CD4-positive, alpha-beta T cell (primary cell): ENCODE measurements around the gene TCF4. TPM values are rescaled to one million over a fixed set of nuclear protein-coding genes. Genes with fewer than 3 reads are reported as not detected.

ENCODE experiments used
- ATAC-seq: fragments of 200-7000 bp; cut with Tn5 transposase; one replicate; pipeline ENCODE4 v1.10.0; 2022; ENCODE audit warnings: mild to moderate bottlenecking; ENCODE audit not compliant: poor library complexity
- CTCF ChIA-PET: fragments of 350-600 bp; sonication (Branson Sonifier 250); formaldehyde crosslinking; loops from one replicate; lab custom pipeline; 2021; ENCODE audit warnings: antibody characterized with exemption, inconsistent platforms; lab: Charles Lee
- POLR2A ChIA-PET: fragments of 350-600 bp; sonication (Branson Sonifier 250); formaldehyde crosslinking; loops from one replicate; lab custom pipeline; 2021; ENCODE audit warnings: antibody characterized with exemption, inconsistent platforms; lab: Charles Lee
- DNase-seq, 14 experiments: peaks; one replicate each; pipeline ENCODE4 v3.0.0-alpha.2; 2013 to 2020; ENCODE audit warnings: mixed read lengths in 2 of 14
- H3K27ac ChIP-seq, 2 donors: one replicate each; pipeline versions ENCODE4 v1.5.1 to v1.7.0; 2013; ENCODE audit warnings: low read length in 2 of 2, low read depth in 1 of 2, mild to moderate bottlenecking in 1 of 2
- H3K27me3 ChIP-seq, 2 experiments: 1 replicate in 1 of 2; 2 replicates in 1 of 2; pipeline versions ENCODE4 v1.6.1 to v1.7.0; 2013; ENCODE audit warnings: low read length in 2 of 2, control low read depth in 1 of 2, mild to moderate bottlenecking in 1 of 2, moderate library complexity in 1 of 2; ENCODE audit not compliant: insufficient read depth in 2 of 2, control insufficient read depth in 1 of 2
- H3K36me3 ChIP-seq: one replicate; pipeline ENCODE4 v1.6.1; 2013; ENCODE audit warnings: low read length, control low read depth; ENCODE audit not compliant: insufficient read depth
- H3K4me1 ChIP-seq: one replicate; pipeline ENCODE4 v1.6.1; 2013; ENCODE audit warnings: low read length, control low read depth; ENCODE audit not compliant: insufficient read depth
- H3K4me3 ChIP-seq: one replicate; pipeline ENCODE4 v1.5.1; 2013; ENCODE audit warnings: mild to moderate bottlenecking, low read length, moderate library complexity
- H3K9me3 ChIP-seq, 2 experiments: 1 replicate in 1 of 2; 2 replicates in 1 of 2; pipeline versions ENCODE4 v1.6.1 to v1.7.0; 2013; ENCODE audit warnings: low read length in 2 of 2, mild to moderate bottlenecking in 2 of 2, control low read depth in 1 of 2, moderate library complexity in 1 of 2; ENCODE audit not compliant: control insufficient read depth in 1 of 2, insufficient read depth in 1 of 2
- H3K27ac Mint-ChIP-seq: one replicate; pipeline ENCODE4 v1.8.0; 2020; ENCODE audit warnings: mixed read lengths
- H3K27me3 Mint-ChIP-seq: one replicate; pipeline ENCODE4 v1.8.0; 2021; ENCODE audit warnings: mixed read lengths
- H3K36me3 Mint-ChIP-seq: one replicate; pipeline ENCODE4 v1.8.0; 2021; ENCODE audit warnings: low read depth, mixed read lengths
- H3K4me1 Mint-ChIP-seq: one replicate; pipeline ENCODE4 v1.8.0; 2021; ENCODE audit warnings: low read depth, mixed read lengths
- H3K4me3 Mint-ChIP-seq: one replicate; pipeline ENCODE4 v1.8.0; 2020; ENCODE audit warnings: mild to moderate bottlenecking, mixed read lengths
- H3K9me3 Mint-ChIP-seq: one replicate; pipeline ENCODE4 v1.8.0; 2020; ENCODE audit warnings: mixed read lengths
- CTCF ChIP-seq: fragments of 200-600 bp; IDR thresholded peaks from one replicate; pipeline ENCODE4 v1.8.0; 2022; ENCODE audit warnings: antibody characterized with exemption, mild to moderate bottlenecking
- intact Hi-C, 2 experiments: fragments of 100-400 bp; cut with DNase I in 1 of 2; cut with micrococcal nuclease in 1 of 2; formaldehyde crosslinking; loops; one replicate each; pipeline versions ENCODE4 v1.15.1 to v1.9.0; 2023 to 2025; cut with DNase I, micrococcal nuclease
- total RNA-seq, 174 experiments: library from RNA in 2 of 174; stranded (reverse) in 2 of 174; gene quantifications; one replicate each; pipeline ENCODE4 v1.2.3 and lab custom pipeline; 2021 to 2026

Gene TCF4
- total RNA-seq, 2 experiments from 2014 or later, result 3.0 to 3.2 TPM

- TF ChIP-seq CTCF, result no peak
- no peak overlapping the region for H3K4me3 Mint-ChIP-seq
- ChIA-PET POLR2A (no interaction called here), CTCF (no interaction called here)
- Histone ChIP-seq H3K36me3 (no peaks in the 10 kb centered on the region), H3K27ac (no peak overlapping the region), H3K4me1 (no peaks in the 10 kb centered on the region), H3K9me3 (peaks cover 0 to 2% of the 10 kb centered on the region in 2 experiments), H3K4me3 (no peak overlapping the region), H3K27me3 (no peaks in the 10 kb centered on the region)
- no peak overlapping the region for H3K27ac Mint-ChIP-seq
- no peaks in the 10 kb centered on the region for H3K4me1 Mint-ChIP-seq
- H3K27me3 Mint-ChIP-seq, result no peaks in the 10 kb centered on the region
- H3K36me3 Mint-ChIP-seq, result no peaks in the 10 kb centered on the region
- DNase-seq, result no peak
- intact Hi-C loops, result no loop called here
- no peaks in the 10 kb centered on the region for H3K9me3 Mint-ChIP-seq
- no peak for ATAC-seq
Observed at GRCh38 chr18:55390898-55391297, 197.1 kb downstream of the TCF4 start.

- POLR2A ChIA-PET, result no interaction called here
Observed at GRCh38 chr18:55387139-55387984, 200.6 kb downstream of the TCF4 start.

GRCh38 chr18:55386545-55386944, 201.4 kb downstream of the TCF4 start:
- intact Hi-C loops, result no loop called here
- CTCF ChIA-PET, result no interaction called here
- no peak for ATAC-seq

More at GRCh38 chr18:55387139-55387984, 200.6 kb downstream of the TCF4 start:
- H3K27ac Mint-ChIP-seq, result no peak overlapping the region
- no peak overlapping the region for H3K4me3 ChIP-seq
- no peaks in the 10 kb centered on the region for H3K9me3 Mint-ChIP-seq
- H3K4me3 Mint-ChIP-seq, result no peak overlapping the region
- ATAC-seq (no peak), DNase-seq (no peak)
- H3K27me3 Mint-ChIP-seq, result no peaks in the 10 kb centered on the region
- H3K27ac ChIP-seq, result no peak overlapping the region
- CTCF ChIA-PET, result no interaction called here
- no peaks in the 10 kb centered on the region for H3K4me1 ChIP-seq
- H3K9me3 ChIP-seq, result peaks cover 0 to 4% of the 10 kb centered on the region in 2 experiments
- no peaks in the 10 kb centered on the region for H3K36me3 Mint-ChIP-seq
- intact Hi-C loops, result no loop called here
- no peak for TF ChIP-seq CTCF
- no peaks in the 10 kb centered on the region for H3K27me3 ChIP-seq
- no peaks in the 10 kb centered on the region for H3K4me1 Mint-ChIP-seq
- H3K36me3 ChIP-seq, result no peaks in the 10 kb centered on the region

More at GRCh38 chr18:55386545-55386944, 201.4 kb downstream of the TCF4 start:
- H3K27me3 Mint-ChIP-seq, result no peaks in the 10 kb centered on the region
- TF ChIP-seq CTCF, result no peak
- Histone ChIP-seq H3K27ac (no peak overlapping the region), H3K27me3 (no peaks in the 10 kb centered on the region), H3K9me3 (peaks cover 0 to 4% of the 10 kb centered on the region in 2 experiments), H3K4me3 (no peak overlapping the region), H3K4me1 (no peaks in the 10 kb centered on the region), H3K36me3 (no peaks in the 10 kb centered on the region)
- no peaks in the 10 kb centered on the region for H3K4me1 Mint-ChIP-seq
- POLR2A ChIA-PET, result no interaction called here
- H3K9me3 Mint-ChIP-seq, result no peaks in the 10 kb centered on the region
- H3K36me3 Mint-ChIP-seq, result no peaks in the 10 kb centered on the region
- no peak for DNase-seq
- H3K27ac Mint-ChIP-seq, result no peak overlapping the region
- H3K4me3 Mint-ChIP-seq, result no peak overlapping the region
